ENCODE data around the gene ADAMTS2. TPM values are rescaled to one million over a fixed set of nuclear protein-coding genes. Genes with fewer than 3 reads are reported as not detected.

The ADAMTS2 gene
- total RNA-seq, 1 donor from 2014 or later, result 18.9 TPM

DNA sequence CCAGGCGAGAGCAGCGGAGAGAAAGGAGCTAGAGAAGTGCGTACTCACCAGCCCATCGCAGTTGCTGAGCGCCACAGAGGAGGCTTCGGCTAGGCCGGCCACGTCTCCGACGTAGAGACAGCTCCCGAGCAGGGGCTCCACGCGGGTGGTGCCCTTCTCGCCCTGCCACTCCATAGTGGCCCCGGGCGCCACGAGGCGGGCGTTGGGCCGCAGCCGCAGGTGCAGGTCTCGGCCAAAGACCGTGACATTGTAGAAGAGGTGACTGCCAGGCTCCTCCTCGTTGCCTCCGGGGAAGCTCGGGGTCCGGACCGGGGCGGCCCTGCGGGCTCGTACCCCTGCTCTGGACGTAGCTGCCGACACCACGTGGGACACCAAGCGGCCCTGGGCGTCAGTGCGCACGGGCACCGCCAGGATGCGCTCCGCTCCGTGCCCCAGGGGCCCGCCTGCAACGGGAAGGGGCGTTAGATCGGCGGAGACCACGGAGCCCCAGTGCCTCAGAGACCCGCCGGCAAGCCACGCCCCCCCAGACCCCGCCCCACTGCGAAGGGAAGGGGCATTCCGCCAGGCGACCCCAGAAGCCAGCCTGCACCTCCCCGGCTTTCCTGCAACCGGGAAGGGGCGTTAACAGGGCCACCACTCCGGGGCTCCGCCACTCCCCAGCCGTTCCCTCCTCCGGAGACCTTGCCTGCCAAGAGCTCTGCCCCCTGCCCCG, 1.4 kb downstream of the ADAMTS2 start:
- DNase-seq (ENCODE audit: low spot score), result no peak

DNA sequence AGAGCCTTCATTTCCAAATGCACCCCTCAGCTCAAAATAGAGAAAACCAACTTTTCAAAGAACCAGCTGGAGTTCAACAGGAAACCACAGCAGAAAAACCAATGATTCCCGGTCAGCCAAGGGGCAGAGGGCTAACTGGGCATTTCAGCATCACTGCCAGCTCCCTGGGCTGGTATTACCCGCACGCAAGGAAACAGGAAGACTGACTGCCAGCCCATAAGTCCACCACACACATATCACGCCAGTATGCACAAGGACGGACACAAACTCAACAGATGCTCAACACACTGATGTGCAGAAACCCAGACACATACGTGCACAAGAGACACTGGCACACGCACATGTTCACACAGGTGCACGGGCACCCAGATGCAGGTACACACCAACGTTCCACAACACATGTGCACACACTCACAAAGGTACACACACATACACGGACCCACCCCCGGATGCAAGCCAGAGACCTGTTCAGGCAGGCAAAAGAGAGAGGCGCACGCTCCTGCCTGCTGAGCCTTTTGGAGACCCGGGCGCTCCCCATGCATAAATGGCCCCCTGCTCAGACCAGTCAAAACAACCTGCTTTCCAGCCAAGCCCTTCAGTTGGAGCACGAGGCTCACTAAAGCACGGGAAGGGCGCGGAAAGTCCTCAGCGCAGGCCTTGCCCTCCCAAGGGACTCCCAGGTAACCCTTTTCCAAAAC, 2.1 kb downstream of the ADAMTS2 start:
- no peak for DNase-seq (ENCODE audit: low spot score)

DNA sequence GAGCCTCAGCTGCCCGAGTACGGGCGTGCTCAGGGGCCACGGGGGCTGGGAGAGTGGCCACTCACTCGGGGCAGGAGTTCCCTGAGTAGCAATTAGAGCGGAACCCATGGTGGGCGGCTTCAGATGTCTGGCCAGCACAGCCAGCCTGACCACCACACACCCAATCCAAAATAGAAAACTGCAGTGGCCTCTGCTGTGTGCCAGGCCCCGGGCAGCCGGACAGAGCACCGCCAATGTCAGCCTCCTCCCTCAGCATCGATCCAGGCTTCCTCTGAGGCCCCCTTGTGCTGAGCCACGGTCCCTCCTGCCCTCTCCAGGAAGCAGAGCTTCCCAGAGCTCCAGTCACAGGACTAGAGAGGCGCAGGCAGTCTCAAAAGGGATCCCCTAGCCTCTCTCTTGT, 2.7 kb downstream of the ADAMTS2 start:
- DNase-seq (ENCODE audit: low spot score), result no peak

DNA sequence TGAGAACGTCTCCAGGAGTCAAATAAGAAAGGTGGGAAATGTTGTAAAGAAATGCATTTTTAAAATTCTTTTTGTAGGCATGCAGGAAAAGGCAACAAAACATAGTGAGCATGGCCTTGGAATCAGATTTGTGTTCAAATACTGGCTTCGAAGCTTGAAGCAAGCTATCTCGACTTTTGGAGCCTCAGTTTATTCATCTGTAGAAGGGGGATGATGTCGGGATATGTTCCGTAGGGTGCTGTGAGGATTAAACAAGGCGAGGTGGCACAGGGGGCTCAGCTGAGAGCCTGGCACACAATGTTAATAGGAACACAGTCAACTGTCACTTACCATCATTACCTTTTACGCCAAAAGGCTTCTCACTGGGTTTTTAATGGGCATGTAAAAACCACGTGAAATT, 4.8 kb downstream of the ADAMTS2 start:
- no peak for DNase-seq (ENCODE audit: low spot score)

DNA sequence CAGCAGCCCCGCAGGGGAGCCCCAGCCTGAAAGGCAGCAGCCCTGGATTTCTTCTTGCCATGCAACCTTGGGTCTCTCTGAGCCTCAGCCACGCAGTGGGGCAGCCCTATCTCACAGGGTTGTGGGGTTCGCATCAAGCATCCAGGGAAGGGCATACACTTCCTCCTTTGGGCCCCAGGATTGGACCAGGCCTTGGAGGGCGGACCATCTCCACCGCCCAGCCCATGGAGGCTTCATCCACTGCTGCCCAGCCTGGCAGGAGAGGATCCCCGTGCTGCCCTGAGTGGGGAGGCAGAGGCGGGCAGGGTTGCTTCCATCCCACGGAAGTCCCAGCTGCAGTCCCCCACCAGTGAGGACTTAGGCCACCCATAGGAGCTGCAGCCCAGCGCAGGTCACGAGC, 5.3 kb downstream of the ADAMTS2 start:
- DNase-seq (ENCODE audit: low spot score), result no peak

DNA sequence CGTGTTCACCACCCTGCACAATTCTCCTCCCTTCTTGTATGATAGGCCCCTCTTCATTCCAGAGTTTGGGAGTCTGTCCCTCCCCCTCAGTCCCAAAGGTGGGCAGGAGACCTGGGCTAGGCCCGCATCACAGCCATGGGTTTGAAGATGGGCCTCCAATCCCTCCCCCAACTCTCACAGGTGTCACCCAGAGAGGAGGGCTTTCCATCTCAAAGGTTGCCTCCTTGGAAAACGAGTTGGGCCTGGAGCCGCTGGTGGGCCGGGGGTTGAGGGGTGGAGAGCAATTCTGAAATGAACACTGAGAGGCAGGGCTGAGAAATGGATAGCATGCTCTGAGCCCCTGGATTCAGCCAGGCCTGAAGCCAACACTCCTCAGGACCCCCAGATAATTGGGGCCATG, 6.2 kb downstream of the ADAMTS2 start:
- no peak for DNase-seq (ENCODE audit: low spot score)

DNA sequence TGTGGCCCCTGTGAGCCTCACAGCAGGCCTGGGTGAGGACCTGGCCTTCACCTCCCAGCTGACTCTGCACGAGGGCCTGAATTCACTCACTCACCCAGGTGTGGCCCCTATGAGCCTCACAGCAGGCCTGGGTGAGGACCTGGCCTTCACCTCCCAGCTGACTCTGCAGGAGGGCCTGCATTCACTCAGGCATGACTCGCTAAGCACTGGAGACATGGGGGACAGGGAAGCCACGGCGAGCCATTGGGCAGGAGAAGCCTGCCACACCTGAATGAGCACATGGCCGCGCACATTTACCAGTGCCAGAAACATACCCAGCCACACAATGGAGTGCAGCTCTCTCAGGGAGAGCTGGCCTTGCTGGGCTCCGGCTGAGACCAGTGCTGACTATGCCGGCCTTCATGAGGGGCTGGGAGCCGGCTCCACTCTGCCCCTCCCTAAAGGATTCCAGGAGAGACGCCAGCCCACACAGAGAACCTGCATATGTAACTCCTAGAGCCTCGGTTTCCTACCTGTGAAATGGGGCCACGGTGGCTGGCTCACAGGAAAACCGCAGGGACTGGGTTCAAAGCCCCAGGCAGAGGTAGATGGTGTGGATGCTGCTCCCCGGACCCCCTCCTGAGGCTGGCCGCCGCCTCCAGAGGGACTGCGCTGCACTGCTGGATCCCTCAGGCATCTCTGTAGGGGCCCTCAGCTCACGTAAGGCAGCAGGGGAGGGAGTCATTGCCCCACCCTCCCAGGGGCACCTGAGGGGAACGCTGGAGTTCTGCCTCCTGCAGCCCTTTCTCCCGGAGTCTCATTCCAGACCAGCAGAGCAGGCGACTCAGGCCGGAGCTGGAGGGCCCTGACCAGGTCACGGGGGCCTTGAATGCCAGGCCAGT, 7.2 kb downstream of the ADAMTS2 start:
- DNase-seq (ENCODE audit: low spot score), result no peak

DNA sequence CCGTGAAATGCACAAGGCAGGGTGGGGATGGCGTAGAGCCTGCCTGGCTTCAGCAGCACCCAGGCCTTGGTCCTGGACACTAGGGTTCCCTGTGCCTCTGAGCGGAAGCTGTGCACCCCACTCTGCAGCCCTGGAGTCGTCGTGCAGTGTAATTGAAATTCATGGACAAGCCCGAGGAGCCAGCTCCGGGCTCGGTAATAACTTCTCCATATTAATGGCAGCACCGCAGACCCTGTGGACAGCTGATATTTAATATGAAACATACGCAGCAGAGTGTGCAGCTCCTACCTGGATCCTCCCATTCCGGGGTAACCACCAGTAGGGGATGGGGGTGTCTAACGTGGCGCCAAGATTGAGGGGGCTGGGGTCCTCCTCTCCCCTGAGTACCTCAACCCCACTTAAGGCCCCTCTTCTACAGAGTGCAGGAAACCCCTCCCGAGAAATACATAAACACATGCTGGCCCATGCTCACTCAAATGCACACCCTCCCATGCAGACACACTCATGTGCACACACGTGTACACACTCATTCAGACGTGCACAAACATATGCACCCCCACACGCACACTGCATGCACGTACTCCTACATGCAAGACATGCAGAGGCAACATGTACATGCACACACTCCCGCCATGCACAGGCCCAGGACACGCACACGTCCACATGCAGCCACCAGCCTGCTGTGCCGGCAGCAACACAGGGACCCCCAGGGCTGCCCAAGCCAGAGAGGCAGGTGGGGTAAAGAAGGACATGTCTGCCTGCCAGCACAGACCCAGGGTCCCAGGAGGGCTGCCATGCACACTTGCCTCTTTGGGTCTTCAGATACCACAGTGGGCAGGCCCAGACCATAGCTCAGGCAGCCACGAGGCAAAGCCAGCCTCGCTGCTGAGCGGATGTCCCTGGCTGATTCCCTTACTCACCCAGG, 8.1 kb downstream of the ADAMTS2 start:
- DNase-seq (ENCODE audit: low spot score), result no peak

DNA sequence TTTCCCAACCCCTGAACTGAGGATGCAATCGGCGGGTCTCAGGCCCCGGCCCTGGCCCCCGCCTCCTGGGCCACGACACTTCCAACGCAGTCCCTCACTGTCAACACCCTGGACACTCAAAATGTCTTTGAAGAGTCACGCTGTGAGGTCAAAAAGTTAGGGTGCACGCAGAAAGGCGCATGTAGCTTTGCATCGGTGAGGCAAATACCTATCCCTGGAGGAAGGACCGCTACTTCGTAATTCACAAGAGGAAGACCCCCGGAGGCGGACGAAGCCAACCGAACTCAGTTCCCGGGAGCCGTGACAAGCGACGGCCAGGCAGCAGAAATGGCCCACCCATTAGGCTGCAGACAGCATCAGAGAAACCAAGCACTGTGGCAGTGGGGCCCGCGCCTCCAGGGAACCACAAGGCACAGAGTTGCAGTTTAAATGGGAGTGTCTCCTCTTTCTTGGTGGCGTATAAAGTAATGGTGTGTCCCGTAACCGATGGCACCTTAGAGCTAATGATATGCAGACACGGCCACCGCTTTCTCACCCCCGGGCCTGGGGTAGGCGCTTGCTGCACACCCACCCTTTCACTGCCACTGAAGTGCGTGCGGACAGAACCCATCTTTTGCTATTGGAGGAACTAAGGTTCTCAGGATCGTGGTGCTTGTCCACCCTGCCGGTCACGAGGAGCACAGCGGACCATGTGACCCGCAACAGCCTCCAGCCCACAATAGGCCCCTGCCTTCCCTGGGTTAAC, 9.0 kb downstream of the ADAMTS2 start:
- no peak for DNase-seq (ENCODE audit: low spot score)

DNA sequence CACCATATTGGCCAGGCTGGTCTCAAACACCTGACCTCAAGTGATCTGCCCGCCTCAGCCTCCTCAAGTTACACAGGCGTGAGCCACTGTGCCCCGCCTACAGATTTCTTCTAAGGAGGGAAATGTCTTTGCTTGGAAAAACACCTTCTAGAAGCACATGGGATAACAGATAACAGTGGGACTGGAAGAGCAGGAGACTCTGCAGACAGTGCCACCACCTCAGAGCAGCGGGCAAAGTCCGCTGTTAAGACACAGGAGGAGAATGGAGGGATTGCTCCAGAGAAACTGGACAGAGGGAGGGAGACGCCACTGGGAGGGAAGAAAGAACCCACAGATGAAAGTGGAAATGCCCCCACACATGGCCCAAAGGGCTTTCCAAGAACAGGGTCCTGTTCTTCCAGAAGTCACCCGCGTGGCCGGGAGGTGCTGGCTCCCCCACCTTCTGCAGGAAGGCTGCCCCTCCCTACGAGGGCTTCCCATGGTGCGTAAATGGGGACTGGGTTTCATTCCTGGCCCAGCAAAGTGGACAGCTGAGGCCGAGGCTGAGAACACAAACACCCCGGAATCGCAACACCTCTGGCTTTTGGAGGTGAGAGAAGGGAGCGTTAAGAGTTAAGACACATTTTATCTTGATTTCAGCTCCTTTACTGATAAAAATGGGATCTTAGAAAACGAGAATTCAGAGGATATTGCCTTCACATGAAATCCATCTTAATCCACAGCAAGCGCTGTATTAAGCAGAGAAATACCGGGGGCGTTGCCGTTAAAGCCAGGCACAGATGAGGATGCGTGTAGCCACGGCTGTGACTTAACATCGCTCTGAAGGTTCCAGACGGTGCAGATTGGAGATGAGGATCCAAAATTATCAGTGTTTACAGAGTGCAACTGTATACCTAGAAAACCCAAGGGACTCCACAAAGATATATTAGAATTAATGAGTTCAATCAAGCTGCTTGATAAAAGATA, 11.2 kb downstream of the ADAMTS2 start:
- no peak for DNase-seq (ENCODE audit: low spot score)

DNA sequence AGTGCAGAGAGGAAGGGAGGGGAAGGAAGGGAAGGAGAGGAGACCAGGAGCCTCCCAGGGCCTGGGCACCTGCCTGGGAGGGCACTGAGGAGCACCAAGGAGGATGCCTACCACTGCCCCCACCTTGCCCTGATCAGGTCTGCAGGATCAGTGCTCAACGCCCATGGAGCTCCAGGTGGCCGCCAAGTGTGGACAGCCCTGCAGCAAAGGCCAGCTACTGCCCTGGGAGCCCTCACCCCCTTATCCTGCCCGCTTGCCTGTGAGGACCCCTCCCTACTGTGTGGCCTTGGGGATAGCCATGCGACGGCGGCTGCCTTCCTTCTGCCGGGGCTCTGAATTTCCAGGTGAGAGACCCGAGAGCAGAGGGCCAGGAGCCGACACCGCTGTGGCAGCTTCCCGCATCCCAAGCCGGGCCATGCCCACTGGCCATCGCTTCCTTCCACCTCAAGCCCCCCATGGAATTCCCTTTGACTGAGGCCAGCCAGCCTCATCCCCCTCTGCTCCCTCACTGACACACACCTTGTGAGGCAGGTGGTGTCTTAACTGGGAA, 12.4 kb downstream of the ADAMTS2 start:
- no peak for DNase-seq (ENCODE audit: low spot score)

DNA sequence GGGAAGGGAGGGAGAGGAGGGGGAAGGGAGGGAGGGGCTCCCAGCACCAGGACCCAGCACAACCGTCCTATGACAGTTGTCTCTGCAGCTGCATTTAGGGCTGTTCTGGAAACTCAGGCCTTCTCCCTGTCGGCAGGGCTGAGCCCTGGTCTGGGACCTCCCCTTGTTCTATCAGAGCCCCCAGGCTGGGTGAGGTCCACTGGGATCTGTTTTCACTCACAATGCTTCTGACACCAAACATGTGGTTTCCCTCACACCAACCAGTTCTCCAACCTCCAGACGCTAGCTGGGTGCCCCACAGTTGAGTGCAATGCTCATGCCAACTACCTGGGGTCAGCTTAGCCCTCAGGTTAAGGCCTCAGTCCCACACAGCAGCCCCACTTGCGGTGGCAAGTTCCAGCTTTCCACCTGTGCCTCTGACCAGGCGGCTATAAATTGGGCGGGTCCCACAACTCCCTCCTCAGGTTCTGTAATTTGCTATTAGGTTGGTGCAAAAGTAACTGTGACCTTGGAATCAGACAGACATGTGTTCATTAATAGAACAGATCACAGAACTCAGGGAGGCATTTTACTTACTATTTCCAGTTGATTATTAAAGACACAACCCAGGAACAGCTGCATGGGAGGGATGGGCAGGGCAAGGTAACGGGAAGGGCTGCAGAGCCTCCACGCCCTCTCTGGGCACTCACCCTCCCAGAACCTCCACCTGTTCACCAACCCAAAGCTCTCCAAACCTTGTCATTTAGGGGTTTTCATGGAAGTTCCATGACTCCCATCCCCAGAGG, 13.5 kb downstream of the ADAMTS2 start:
- no peak for DNase-seq (ENCODE audit: low spot score)

DNA sequence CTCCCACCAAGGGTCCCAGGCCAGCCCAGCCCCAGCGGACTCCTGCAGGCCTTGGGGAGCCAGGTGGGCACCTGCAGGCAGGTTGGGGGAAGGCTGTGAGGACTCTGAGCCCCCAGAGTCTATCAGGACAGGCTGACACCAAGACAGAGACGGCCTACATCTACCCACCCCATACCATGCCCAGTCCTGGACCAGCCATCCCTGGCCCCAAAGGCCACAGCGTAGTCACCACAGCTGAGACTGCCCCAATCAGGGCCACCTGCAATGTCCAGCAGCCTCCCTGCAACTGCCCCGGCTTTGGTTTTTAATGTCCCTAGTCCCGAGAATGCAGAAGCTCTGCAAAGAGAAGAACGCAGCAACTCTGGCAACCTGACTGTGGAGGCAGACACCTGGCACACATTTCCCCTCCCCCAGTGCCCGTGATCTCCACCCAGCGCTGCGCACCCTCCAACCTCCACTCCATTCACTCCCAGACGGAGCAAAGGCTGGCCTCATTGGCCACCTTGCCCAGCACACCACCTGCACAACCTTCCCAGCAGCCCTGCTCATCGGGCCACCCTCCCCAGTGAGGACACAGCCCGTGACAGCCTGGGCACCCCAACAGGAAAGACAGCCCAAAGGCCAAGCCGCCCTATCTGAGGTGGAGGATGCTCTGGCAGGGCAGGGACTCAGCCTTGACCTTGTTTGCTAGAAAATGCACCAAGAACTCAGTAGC, 14.9 kb downstream of the ADAMTS2 start:
- no peak for DNase-seq (ENCODE audit: low spot score)

DNA sequence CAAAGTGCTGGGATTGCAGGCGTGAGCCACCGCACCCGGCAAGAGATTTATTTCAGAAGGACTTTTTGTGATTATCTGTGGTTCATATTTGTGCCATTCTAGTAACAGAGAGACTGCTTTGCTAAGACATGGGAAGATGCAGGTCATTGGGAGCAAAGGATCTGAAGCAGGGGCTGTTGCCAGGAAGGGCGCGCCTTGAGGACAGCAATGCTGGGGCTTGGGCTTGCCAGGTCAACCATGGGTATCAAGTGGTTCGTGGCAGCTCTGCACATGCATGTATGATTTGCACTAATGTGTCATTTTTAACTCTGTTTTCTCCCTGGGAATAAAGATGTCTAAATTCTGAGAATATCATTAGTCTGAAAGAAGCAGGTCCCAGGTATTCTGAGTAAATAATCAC, 17.0 kb downstream of the ADAMTS2 start:
- no peak for DNase-seq (ENCODE audit: low spot score)

DNA sequence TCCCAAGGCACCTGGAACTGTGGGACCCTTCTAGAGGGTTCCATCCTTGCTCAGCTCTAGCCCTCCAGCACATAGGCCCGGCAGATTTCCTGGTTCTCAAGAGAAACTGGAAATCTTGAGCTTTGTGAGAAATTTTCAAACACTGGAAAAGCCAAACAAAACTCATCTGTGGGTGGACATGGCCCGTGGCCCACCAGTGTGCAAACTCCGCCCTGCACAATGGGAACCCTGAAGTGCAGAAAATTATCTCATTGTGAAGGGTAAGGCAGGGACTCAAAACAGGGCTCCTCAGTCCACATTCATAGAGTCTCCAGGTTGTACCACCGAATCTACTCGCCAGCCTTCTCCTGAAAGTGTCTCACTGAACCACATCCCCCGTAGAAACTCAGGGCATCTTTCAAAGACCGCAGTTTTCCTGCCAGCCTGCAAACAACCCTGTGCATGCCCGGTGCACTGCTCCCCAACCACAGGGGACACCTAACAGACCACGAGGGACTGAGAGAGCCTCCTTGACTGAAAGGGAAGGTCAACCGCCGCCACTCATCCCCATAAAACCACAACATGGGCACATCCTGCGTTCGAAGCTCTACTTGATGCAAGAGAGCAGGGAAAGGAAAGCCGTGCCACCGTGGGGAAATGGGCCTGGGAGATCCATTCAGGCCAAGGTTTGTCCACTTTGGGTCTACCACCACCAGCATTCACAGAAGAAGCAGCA, 18.1 kb downstream of the ADAMTS2 start:
- DNase-seq (ENCODE audit: low spot score), result no peak

DNA sequence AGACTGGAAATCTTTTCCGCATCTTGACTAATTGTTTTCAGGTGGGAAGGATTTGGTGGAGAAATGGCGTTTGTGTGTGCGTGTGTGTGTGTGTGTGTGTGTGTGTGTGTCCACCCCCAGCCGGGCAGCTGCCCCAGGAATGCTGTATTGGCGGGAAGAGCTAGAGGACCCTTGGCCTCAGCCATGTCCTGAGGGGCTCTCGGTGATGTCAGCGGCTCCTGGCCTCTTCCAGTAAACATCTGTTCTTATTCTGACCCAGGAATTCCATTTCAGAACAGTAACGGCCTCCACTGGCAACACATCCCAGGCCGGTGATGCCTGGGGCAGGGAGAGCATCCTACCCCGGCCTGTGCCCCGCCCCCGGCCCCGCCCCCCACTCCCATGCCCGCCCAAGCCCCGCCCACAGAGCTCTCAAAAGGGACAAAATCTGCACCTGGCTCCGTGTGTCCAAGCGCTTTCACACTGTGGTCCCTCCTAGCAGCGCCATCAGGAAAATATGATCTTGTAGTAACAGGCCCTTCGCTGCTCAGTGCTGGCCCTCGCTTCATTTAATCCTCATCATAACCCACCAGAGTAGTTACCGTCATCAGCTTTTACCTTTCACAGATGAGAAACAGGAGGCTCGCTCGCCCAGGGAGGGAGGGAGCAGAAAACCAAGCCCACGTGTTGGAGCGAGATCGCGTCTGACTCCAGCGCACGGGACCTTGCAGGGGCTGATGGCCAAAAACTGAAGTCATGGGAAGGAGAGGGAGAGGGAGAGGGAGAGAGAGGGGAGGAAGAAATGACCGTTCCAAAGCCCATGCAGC, 18.9 kb downstream of the ADAMTS2 start:
- DNase-seq (ENCODE audit: low spot score), result peak; percentile 35

Measured in mucosa of gallbladder (tissue), 1 donor.